SW 1271 (cell line): ENCODE results near the gene DPH2.

Experiments used
- DNase-seq, 2 experiments: peaks; one replicate each; lab custom pipeline; 2025; lab: John Stamatoyannopoulos, UW

Gene DPH2

DNA sequence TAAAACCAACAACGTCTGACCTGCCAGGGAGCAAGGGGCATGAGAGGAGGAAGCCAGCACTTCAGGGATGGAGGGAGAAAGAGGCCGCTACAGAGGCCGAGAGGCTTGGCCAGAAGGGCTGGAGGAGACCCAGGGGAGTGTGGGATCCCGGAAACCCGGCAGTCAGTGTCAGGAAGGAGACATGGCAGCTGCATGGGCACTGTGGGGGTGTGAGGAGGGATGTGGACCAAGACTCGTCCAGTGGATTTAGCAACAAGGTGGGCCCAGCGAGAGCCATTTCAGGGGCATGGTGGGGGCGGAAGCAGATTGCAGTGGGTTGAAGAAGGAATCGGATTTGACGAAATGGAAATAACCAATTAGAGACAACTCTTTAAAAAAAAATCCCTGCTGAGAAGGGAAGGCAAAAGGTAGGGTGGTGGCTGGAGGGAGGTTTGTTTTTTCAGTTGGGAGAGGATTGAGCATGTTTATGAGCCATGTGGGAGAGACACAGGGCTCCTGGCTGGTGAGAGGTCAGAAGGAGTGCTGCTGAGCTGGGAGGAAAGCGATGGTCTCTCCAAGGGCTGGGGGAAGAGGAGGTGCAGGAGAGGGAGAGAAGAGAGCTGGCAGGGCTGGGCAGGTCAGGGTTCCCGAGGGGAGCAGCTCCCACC lies 13.6 kb downstream of the DPH2 start:
- DNase-seq: no peak

DNA sequence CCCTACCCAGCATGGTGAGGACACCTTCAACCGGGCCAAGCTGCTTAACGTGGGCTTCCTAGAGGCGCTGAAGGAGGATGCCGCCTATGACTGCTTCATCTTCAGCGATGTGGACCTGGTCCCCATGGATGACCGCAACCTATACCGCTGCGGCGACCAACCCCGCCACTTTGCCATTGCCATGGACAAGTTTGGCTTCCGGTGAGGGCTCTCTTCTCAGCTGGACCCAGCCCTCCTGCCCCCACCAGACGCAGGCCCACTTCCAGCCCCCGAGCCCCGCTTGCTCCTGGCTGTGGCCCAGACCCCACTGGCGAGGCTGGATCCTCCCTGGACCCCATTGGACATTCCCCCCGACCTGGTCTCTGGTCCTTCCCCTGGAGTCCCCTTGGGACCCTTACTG lies 15.0 kb downstream of the DPH2 start:
- DNase-seq: no peak

DNA sequence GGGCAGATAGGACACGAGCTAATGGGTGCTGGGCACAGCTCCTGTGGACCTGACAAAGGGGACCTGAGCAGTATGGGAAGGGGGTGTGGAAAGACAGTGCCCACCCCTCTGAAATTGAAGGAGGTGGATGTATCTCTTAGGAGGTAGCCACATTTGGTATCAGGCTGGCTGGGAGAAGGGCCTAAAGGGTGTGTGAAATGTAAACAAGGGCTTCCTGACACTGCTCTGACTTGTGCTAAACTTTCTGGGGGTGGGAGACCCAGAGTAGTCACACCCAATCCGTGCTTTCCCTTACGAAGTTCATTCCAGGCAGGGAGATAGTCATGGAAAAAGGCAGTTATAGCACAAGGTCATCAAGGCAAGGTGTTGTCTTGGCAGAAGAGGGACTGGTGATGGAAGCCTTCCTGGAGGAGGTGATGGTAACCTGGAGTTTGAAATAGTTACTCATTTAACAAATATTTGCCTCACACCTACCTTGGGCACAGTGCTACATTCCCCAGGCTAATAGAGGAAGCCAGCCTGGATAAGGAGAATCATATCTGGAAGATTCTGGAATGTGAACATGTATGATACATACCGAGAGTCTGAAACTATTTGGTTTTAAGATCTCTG lies 16.3 kb downstream of the DPH2 start:
- DNase-seq: no peak

DNA sequence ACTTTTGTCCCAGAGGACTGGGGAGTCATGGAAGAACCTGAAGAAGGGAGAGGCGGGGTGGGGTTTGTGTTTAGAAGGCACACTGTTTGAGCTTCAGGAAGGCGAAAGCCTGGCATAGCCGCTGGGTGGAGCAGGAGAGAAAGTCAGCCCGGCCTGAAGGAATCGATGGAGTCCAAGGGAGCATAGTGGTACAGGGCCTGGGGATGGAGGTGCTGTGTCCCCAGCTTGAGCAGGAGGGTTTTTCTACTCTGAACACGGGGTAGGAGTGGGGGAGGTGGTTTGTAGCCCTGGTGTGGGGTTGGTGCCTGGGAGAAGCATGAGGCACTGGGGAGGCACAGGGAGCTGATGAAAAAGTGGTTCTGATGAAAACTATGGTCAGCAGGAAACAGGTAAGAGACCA lies 16.9 kb downstream of the DPH2 start:
- DNase-seq: no peak

DNA sequence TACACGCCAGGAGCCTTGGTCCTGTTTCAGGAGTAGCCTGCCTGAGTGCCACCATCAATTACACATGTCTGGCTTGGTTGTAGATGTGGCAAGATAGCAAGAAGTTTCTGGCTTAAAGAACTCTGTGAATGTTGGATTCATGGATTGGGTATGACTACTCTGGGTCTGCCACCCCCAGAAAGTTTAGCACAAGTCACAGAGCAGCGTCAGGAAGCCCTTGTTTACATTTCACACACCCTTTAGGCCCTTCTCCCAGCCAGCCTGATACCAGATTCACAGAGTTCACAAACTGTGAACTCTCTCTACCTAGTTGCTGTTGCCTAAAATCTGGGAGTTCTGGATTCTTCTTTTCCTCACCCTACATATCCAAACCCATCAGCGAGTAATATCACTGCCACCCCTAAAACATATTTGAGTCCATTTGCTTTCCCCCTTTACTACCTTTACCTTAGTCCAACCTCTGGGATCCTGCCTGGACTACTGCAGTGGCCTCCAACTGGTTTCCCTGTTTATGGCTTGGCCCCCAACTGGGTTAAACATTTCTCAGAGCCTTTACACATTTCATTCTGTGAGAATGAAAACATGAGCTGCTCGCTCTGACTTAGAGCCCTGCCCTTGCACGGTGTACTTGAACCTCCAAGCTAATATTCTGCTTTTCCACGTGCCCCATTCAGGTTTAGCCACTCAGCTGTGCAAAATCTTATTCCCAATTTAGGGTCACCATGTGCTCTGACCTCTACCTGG lies 17.5 kb downstream of the DPH2 start:
- DNase-seq: no peak

DNA sequence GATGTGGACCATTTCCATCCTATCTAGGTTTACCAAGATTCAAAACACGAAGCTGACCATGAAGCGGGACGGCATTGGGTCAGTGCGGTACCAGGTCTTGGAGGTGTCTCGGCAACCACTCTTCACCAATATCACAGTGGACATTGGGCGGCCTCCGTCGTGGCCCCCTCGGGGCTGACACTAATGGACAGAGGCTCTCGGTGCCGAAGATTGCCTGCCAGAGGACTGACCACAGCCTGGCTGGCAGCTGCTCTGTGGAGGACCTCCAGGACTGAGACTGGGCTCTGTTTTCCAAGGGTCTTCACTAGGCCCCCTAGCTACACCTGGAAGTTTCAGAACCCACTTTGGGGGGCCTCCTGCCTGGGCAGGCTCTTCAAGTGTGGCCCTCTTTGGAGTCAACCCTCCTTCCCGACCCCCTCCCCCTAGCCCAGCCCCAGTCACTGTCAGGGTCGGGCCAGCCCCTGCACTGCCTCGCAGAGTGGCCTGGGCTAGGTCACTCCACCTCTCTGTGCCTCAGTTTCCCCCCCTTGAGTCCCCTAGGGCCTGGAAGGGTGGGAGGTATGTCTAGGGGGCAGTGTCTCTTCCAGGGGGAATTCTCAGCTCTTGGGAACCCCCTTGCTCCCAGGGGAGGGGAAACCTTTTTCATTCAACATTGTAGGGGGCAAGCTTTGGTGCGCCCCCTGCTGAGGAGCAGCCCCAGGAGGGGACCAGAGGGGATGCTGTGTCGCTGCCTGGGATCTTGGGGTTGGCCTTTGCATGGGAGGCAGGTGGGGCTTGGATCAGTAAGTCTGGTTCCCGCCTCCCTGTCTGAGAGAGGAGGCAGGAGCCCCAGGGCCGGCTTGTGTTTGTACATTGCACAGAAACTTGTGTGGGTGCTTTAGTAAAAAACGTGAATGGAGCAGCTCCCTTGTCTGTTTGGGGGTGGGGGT lies 20.7 kb downstream of the DPH2 start:
- DNase-seq: no peak

DNA sequence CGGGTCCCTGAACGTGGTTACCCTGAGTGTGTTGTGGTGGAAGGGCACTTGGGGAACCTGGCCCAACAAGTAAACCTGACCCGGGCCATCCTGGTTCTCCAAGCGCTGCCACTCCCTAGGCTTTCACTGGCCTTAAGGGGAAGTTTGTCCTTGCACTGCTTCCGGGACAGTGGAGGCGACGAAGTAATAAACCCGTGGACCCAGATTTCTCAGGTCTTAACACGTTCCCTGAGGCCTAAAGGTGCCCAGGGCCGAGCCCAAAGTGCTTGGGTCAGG lies 21.3 kb downstream of the DPH2 start:
- peak in 1 of 2 experiments; percentile 67 for DNase-seq

DNA sequence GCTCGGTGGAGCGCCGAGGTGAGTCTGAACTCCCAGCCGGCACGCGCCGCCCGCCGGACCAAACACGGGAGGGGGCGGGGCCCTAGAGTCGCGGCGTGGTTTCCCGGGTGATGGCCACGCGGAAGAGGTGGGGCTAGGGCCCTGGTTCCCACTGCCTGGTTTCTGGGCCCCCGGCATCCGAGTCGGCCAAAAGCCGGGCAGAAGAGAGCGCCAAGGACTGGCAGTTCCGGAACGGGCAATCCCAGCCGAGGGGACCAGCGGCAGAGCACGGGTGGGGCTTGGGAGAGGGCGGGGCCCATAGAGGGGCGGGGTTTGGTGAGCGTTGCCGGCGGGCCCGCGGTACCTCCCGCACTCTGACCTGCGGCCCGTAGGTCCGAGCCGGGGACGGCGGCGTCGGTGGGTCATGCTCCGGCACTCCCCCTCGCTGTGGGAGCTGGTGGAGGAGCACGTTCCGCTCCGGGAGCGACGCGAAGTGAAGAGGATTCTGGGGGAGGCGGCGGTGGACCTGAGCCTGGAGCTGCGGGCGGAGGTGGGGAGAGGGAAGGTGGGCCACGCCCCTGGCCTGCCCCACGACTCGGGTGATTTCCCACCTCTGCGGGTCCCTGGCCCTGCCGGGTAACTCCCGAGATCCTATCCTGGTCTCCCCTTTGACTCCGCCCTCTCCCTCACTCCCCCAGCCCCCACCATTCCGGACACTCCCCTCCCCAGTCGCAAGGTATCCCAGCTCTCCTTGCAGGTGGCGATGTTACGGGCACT lies 21.8 kb downstream of the DPH2 start, which contains the start of gene CCDC24:
TSS of gene CCDC24 (plus strand) at position 124 of the 756 bp plus-strand sequence. CDS start at position 404, 280 bp downstream.
- peak; percentile 34 to 81 for DNase-seq

DNA sequence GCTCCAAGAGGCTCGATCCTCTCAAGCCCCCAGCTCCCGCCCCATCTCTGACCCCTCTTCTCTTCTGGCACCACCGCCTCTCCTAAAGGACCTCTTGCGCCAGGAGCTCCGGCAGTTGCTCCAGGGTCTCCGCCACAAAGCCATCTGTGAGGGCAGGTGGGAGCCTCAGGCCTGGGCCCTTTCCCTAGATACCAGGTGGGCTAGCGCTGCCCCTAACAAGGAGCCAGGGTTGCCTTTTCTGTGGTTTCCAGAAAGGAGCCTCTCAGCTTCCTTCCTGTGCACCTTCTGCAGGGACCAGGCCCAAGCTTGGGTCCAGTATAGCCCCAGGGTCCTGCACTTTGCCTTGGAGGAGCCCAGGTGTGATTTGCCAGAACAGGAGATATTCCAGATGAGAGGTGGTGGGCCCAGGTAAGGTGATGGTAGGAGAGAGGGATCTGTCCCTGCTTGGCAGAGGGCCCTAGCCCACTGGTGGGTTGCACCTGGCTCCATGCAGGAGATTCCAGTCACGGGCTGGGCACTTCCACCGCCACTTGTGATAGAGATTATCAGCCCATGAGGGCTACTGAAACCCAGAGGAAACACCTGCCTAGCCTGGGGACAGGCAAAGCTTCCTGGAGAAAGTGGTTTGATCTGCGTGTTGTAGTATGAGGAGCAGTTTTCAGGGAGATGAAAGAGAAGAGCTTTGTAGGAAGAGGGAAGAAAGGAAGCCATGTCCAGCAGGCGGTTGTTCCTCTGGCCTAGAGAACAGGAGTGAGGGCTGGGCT lies 22.6 kb downstream of the DPH2 start:
- no peak for DNase-seq

DNA sequence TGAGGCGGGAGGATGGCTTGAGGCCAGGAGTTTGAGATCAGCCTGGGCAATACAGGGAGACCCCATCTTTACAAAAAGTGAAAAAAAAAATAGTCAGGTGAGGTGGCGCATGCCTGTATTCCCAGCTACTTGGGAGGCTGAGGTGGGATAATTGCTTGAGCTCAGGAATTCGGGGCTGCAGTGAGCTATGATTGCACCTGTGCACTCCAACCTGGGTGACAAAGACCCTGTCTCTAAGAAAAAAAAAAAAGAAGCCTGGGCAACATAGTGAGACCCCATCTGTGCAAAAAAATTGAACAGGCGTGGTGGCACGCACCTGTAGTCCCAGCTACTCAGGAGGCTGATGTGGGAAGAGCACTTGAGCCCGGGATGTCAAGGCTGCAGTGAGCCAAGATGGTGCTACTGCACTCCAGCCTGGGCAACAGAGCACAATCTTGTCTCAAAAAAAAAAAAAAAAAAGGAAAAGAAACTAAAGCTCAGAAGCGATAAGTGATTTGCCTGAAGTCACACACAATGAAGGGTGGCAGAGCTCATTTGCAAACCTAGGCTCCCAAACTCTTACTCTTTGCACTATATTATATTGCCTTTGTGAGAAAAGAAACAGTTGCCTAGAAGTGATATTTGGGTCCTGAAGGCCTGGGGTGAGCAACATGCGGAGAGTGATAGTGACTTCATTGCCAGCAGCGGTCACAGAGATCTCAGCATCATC lies 23.6 kb downstream of the DPH2 start:
- DNase-seq: no peak

DNA sequence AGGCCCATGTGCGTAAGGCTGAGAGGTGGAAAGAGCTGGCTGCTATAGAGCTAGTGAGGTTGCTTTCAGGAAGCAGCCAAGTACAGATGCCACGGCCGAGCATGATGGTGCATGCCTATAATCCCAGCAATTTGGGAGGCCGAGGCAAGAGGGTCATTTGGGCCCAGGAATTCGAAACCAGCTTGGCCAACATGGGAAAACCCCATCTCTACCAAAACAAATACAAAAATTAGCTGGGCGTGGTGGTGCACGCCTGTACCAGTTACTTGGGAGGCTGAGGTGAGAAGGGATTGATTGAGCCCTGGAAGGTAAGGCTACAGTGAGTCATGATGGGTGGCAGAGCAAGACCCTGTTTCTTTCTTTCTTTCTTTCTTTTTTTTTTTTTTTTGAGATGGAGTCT lies 24.3 kb downstream of the DPH2 start:
- DNase-seq: no peak

DNA sequence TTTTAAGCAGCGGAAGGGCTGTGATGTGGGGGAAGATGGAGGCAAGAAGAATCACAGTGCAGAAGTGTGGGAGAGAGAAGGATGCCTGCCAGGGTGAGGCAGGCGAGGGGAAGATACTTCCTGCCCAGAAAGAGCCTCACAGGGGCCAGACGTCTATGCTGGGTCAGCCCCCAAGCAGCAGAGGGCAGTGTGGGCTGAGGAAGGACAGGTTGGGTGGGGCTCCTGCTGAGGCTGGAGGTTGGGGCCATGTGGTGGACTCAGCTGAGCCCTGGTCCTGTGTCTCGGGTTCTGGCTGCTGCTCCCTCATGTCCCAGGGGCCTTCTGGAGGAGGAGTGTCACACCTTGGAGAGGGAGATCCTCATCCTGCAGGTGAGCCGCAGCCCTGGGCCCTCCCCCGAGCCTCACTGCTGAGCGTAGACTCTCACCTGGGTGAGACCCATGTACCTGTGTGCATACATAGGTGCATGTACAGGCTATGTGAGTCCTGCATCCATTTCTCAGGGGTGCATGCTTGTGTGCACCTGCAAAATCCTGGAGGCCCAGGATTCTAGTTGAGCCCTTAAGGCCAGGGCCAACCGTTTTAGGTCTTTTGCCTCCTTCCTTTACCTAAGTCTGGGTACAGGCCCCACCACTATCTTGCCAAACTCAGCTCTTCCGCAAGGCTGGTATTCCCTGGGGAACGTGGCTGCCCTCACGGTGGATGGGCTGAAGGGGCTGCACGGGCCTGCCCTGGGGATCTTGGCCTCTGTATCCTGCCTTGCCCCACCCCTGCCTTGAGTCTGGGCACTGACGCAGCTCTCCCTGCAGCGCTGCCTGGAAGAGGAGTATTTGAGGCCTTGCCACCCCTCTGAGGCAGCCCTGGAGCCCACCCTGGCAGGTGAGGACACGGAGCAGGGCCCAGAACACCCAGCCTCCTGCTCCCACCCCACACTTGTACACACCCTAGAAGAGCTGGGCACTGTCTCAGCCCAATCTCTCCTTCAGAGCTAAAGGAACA lies 25.3 kb downstream of the DPH2 start:
- DNase-seq: peak in 1 of 2 experiments; percentile 30

DNA sequence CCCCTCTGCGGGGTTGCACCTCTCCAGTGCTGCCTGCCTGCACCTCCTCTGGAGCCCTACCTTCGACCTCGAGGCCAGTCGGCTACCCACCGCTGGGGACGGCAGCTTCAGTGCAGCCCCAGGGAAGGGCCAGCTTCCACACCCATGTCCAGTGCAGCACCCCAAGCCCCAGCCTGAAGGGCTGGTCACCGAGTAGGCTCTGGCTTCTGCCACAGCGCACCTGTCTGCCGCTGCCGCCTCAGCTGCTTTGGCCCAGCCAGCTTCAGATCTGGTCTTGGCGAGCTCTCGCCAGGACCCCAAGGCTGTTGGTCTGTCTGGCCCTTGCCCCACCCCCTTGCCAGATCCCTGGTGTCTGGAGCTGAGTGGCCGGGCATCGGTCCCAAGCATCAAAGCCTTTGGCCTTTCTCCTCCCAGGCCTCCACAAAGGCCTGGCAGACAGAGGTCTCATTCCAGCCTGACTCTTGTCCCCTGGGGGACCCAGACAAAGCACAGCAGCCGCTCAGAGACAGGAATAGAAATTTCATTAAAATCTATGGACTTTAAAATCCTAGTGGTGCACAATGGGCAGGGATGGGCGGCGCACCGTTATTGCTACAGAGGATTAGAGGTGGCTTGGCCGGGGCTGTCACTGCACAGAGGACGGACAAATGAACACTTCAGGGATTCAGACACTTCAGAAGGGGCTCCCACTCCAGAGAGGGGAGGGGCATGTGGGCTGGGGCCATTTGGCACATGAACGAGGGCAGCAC lies 26.3 kb downstream of the DPH2 start:
- DNase-seq: no peak

DNA sequence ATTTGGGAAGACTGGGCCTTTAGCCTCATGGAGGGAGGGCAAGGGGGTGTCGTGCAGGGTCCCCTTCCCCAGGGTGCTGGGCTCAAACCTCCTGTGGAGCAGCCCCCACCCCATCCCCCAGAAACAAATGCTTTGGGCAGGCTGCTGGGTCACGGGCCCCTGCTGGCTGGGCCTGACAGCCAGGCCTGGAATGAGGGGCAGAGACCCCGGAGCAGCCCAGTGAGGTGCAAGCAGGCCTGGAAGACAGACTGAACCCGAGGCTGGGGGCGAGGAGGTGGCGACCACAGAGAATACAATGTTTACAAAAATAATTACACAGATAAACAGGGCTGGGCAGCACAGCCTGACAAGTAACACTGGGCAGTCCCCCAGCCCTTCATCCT lies 26.9 kb downstream of the DPH2 start:
- no peak for DNase-seq

DNA sequence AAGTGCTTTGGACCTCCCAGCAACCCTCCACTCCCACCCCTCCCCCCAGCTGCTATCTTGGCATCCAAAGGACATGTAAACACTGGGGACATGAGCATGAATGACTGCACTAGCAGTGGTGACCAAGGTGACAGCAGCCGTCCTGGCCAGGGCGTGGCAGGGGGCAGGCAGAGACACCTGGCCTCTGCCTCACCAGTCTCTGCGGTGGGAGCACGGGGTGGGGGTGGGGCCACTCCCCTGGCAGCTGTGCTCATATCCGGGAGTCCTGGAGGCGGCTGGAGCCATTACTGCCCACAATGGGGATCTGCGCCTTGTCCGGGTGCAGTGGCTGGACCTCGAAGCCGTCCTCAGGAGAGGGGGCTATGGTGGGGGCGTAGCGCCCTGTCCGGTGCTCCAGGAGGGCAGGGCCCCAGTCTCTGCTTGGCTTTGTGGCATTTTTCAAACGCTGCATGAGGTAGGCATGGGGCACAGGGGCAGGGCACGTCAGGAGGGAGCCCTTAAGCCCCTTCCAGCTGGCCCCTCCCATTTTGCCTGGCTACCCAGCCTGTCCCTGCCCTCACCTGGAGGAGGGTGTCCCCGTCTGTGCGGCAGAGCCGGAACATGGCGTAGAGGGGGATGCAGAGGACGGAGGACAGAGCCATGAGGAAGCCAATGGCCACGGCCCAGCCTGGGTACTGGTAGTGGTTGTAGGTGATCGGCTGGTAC lies 27.6 kb downstream of the DPH2 start:
- no peak for DNase-seq

DNA sequence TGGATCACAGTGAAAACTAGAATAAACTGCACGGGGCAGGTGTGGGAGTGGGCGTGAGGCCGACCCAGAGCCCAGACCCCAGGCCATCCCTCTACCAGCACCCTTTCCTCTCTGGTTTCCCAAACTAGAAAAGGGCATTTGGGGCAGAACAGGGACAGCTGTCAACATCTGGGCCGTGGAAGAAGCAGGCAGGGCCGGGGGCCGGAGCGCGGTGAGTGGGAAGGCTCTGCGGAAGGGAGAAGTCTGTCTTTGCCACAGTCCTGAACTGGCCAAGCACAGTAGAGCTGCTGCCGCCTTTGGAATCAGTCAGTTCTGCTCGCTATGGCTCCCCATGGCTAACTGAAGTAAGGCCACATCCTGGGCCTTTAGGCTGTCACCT lies 28.2 kb downstream of the DPH2 start:
- no peak for DNase-seq

DNA sequence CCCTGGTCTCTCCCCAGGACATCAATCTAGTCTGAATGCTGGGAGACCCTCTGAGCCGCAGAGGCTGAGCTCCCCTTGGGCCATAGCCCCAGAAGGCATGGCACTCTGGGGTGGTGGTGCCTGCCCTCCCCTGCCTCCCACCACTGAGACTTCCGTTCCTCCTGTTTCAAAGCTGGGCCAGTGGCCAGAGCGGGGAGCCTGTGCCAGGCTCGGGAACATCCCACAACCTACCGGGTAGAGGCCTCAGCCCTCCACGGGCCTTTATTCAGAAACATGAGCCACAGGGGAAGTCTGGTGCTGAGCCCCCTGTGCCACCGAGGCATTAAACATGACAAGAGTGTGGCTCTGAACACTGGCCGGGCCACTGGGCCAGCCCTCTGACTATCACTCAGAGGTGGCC lies 29.6 kb downstream of the DPH2 start:
- no peak for DNase-seq
